Measurements from ENCODE around the gene IL1RAPL1.

- TF ChIP-seq CTCF (conservative IDR thresholded peaks at IDR 0.05) (no peak), ZFX (IDR thresholded peaks at IDR 0.05) (no peak)
These were observed 520.0 kb downstream of the IL1RAPL1 start for GRCh38 chrX:29107231-29107630.

Measured in C4-2B (cell line).